ENCODE data around the gene GAS7.
A peak's percentile ranks its signal among the peaks of the same experiment; 100 is the strongest.

Gene GAS7

GRCh38 chr17:9981344-9981915 is 217.0 kb downstream of the GAS7 start:
- DNase-seq (ENCODE audit: low read depth), result no peak

GRCh38 chr17:9979463-9979995 is 218.9 kb downstream of the GAS7 start:
- DNase-seq (ENCODE audit: low read depth), result no peak

- peak; percentile 11 for DNase-seq (ENCODE audit: low read depth)
These were observed 221.2 kb downstream of the GAS7 start for GRCh38 chr17:9977180-9977575.

- DNase-seq (ENCODE audit: low read depth), result no peak
These were observed 221.9 kb downstream of the GAS7 start for GRCh38 chr17:9976283-9977179.

- no peak for DNase-seq (ENCODE audit: low read depth)
These were observed 223.7 kb downstream of the GAS7 start for GRCh38 chr17:9974448-9975381.

GRCh38 chr17:9973669-9974447 is 224.5 kb downstream of the GAS7 start:
- DNase-seq (ENCODE audit: low read depth), result no peak

GRCh38 chr17:9971991-9972390 is 226.4 kb downstream of the GAS7 start:
- DNase-seq (ENCODE audit: low read depth), result peak; percentile 57

DNA sequence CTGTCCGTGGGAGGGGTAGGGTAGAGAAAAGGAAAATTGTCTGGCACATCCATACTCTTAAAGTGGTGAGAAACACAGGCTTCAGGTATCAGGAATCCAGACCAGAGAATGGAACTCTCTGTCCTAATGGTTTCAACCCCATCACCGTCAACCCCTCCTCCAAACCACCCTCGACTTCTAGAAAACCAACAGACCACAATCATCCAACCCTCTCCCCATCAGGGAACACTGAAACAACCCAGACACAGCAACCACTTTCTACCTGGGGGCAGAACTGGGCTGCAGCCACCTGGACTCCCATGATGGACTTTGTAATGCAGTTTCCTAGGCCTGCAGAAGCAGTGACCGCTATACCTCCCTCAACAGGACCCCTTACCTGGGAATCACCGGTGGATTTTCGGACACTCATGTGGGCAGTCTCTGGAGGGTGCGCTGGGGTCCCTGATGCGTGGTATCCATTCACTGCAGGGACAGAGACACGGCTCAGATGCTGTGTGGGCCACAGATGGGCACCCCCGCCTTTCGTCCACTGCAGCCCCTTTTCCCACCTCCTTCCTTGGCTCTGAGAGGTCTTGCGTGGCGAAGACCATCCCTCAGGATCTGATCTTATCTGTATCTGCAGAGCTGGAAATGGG is 229.0 kb downstream of the GAS7 start:
- DNase-seq (ENCODE audit: low read depth), result no peak

- DNase-seq (ENCODE audit: low read depth), result peak; percentile 71
These were observed 229.5 kb downstream of the GAS7 start for GRCh38 chr17:9968881-9969280.

GRCh38 chr17:9968008-9968407 is 230.4 kb downstream of the GAS7 start:
- DNase-seq (ENCODE audit: low read depth), result no peak

DNA sequence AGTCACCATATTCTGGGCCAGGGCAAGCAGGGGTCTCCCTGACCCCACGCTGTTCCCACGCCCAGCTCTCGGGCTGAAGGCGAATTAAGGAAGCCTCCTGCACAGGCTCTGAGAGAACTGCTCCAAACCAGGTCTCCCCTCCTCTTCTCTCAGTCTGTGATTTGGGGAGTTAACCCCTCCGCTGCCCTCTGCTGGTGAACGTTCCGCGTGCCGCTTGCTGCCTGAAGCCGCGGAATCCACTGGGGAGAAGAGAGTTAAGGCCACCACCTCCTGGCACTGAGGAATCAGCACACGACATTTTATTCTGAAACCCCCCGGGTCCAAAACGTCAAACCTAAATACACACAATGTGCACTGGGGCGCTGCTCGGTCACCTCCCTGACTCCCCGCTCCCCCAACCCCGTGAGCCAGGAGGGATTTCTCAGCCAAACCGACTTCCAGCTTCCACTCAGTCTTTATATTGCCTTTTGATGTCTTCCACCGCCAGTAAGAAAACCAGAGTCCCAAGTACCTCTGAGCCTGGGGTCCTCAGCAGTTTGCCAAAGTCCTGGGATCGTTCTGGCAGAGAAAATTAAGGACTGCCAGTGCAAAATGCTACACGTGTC is 238.9 kb downstream of the GAS7 start:
- peak; percentile 53 for DNase-seq (ENCODE audit: low read depth)

DNA sequence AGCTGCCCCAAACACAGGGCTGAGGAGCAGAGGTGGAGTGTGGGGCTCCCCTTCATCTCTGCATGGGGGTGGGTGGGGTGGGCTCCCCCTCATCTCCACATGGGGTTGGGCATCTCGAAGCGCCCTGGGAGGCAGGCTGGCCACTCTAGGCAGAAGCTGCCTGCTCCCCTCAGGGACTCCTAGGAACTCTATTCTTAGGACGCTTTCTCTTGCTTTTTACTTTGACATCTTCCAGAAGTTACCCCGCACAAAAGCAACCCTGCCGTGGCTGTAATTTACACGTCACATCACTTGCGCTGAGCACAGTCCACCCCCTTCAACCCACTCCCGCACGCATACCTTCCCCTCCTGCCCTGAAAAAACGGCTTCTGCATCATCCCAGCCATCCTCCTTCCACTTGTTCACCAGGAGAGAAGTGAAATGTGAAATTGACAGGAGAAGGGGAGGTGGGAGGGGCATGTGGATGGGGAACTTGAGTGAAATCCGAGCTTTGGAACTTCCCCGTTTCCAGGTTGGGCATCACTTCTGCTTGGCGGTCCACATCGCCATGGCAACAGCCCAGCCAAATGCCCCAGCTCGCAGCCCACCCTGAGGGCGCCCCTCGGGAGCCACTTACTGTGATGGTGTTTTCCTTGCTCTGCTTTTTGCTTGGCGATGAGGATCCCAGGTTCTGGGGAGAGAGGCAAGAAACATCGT is 239.7 kb downstream of the GAS7 start:
- no peak for DNase-seq (ENCODE audit: low read depth)

GRCh38 chr17:9957244-9957643 is 241.2 kb downstream of the GAS7 start:
- DNase-seq (ENCODE audit: low read depth), result no peak

DNA sequence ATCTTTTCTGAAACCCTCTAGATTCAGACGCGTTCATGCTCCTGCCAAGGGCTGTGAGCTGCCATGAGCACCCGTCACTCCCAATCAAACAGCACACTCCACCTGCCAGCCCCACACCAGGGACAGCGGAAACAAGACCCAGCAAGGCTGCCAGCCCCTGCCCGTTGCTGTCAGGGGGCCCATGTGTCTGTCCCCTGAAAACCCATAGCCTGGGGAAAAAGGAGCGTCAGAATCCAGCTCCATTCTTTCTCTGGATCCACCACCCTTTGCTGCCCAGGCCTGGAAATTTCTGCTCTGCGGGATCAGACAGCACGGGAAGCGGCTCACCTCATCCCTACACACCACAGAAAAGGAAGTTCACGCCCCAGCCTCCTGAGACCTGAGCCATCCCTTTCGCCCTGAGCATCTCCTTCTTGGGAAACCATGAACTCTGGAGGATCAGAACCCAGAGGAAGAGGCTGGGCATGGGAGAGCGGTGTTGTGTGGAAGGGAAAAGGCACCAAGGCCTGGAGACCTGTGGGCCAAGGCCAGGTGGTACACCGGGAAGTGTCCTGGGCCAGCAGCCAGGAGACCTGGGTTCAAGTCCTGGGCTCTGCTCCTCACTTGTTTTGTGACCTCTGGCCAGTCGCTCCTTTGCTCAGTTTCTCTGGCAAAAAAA is 241.8 kb downstream of the GAS7 start:
- DNase-seq (ENCODE audit: low read depth), result no peak

DNA sequence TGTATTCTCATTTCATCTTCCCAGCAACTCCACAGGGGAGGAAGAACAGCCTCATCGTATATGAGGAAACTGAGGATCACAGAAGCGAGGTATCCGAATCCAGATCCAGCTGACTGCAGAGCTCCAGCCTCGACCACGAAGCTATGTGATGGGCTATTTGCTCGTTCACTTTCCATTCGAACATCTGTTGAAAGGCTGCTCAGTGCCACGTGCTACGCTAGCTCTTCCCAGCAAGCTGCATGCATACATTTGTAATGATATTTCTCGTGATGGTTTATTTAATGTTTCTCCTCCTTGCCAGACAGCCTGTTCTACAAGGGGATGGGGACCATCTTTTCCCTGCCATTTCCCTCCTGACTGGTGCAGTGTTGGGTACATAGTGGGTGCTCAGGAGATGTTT is 244.9 kb downstream of the GAS7 start:
- no peak for DNase-seq (ENCODE audit: low read depth)

GRCh38 chr17:9951803-9952202 is 246.6 kb downstream of the GAS7 start:
- DNase-seq (ENCODE audit: low read depth), result no peak

DNA sequence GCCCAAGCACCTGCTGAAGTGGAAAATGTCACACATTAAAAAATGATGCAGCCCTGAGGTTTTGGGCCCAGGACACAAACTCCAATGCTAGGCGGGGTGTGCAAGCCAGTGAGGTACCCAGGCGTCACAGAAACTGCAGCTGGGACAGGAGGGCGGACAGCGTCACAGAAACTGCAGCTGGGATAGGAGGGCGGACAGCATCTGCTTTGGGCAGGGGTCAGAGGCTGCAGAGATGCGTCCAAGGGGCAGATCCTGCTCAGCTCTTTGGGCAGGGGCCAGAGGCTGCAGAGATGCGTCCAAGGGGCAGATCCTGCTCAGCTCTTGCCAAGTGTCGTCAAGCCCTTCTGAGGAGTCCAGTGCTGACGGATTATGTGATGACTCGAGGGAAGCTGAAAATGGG is 249.5 kb downstream of the GAS7 start:
- DNase-seq (ENCODE audit: low read depth), result no peak

DNA sequence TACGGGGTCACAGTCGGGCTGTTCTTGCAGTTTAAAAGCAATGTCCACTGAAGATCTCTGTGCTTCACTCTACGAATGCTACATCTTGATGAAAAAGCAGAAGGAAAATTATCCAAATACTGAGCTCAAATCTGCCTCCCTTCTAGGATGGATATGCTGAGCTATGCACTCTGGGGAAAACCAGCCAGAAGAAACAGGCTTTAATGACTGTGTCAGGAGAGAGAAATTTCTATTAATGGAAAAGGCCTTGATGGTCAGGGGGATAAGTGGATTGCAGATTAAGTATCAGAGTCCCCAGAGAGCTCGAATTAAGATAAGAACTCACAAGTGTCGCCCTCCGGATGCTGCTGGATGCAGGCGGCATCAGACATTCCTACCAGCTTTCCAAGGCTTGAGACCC is 253.7 kb downstream of the GAS7 start:
- no peak for DNase-seq (ENCODE audit: low read depth)

DNA sequence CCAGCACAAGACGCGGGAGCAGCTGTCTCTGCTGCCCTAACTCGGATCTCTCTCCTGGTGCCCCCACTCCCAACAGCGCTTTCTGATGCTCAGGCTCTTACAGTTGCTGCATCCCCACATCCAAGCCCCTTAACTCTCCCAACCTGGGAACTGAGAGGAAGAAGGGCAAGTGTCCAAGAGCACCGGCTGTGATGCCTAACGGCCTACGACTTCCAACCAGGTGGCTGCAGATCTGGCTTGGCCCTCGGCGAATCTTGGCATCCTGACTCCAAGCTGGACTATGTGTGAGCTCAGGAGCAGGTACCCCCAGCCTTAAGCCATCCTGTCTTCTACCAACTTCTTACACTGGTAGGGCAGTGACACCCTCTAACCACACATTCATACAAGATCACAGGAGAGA is 255.1 kb downstream of the GAS7 start:
- DNase-seq (ENCODE audit: low read depth), result no peak

Measured in iris pigment epithelial cell (primary cell).